H1 (cell line): ENCODE data around the gene VGLL1.

Experiments
- CTCF ChIP-seq, 3 experiments: IDR thresholded peaks; 1 replicate in 2 of 3; 2 replicates in 1 of 3; pipeline versions ENCODE4 v1.5.1 to v1.6.1; 2011; ENCODE audit warnings: low read length in 3 of 3, mild to moderate bottlenecking in 3 of 3, inconsistent platforms in 2 of 3, low read depth in 1 of 3, moderate library complexity in 1 of 3; ENCODE audit not compliant: insufficient read depth in 1 of 3; ENCODE audit errors: control extremely low read depth in 1 of 3
- EGR1 ChIP-seq: IDR thresholded peaks from 2 replicates; pipeline ENCODE4 v1.6.1; 2011; ENCODE audit warnings: low read depth, low read length, borderline replicate concordance
- EZH2 ChIP-seq: fragments of 200-600 bp; sonication (generic); IDR thresholded peaks from 2 replicates; pipeline ENCODE4 v1.7.1; 2012; ENCODE audit warnings: low read depth, mild to moderate bottlenecking, moderate library complexity, low read length, inconsistent platforms; ENCODE audit not compliant: severe bottlenecking
- GTF2F1 ChIP-seq: IDR thresholded peaks from 2 replicates; pipeline ENCODE4 v1.6.1; 2012; ENCODE audit warnings: low read depth, low read length, improper control_type of control experiment, borderline replicate concordance
- HDAC2 ChIP-seq, 2 experiments: fragments of 300-600 bp in 1 of 2; sonication (generic) in 1 of 2; IDR thresholded peaks; 2 replicates each; pipeline ENCODE4 v1.6.1; 2011 to 2012; ENCODE audit warnings: low read depth in 2 of 2, low read length in 2 of 2, mild to moderate bottlenecking in 2 of 2, moderate library complexity in 2 of 2, borderline replicate concordance in 1 of 2, inconsistent platforms in 1 of 2
- MAX ChIP-seq: IDR thresholded peaks from 2 replicates; pipeline ENCODE4 v1.6.1; 2012; ENCODE audit warnings: inconsistent platforms
- POLR2A ChIP-seq, 2 experiments: IDR thresholded peaks; 1 replicate in 1 of 2; 2 replicates in 1 of 2; pipeline ENCODE4 v1.6.1; 2011; ENCODE audit warnings: low read depth in 2 of 2, low read length in 2 of 2, mild to moderate bottlenecking in 2 of 2; ENCODE audit errors: control extremely low read depth in 1 of 2
- POLR2AphosphoS5 ChIP-seq: IDR thresholded peaks from 2 replicates; pipeline ENCODE4 v1.6.1; 2011; ENCODE audit warnings: low read depth, low read length
- RNF2 ChIP-seq: fragments of 200-900, 300-1000 bp; sonication (generic); IDR thresholded peaks from 2 replicates; pipeline ENCODE4 v1.7.1; 2016; ENCODE audit warnings: borderline replicate concordance, low read depth, mild to moderate bottlenecking, antibody characterized with exemption, low read length; ENCODE audit not compliant: poor library complexity, severe bottlenecking; ENCODE audit errors: missing control alignments
- RXRA ChIP-seq: IDR thresholded peaks from 2 replicates; pipeline ENCODE4 v1.6.1; 2011; ENCODE audit warnings: low read depth, mild to moderate bottlenecking, low read length, moderate library complexity; ENCODE audit not compliant: insufficient read depth
- TAF1 ChIP-seq: IDR thresholded peaks from 2 replicates; pipeline ENCODE4 v1.6.1; 2011; ENCODE audit warnings: mild to moderate bottlenecking, low read depth, low read length
- TEAD4 ChIP-seq: IDR thresholded peaks from 2 replicates; pipeline ENCODE4 v1.6.1; 2012; ENCODE audit warnings: low read depth, low read length, inconsistent platforms, mixed read lengths
- USF2 ChIP-seq: IDR thresholded peaks from 2 replicates; pipeline ENCODE4 v1.6.1; 2011; ENCODE audit warnings: low read length, improper control_type of control experiment
- YY1 ChIP-seq: IDR thresholded peaks from 2 replicates; pipeline ENCODE4 v1.6.1; 2011; ENCODE audit warnings: low read depth, mild to moderate bottlenecking, low read length

GRCh38 chrX:136519069-136519468, 12.9 kb upstream of the VGLL1 start:
- TF ChIP-seq TEAD4 (no peak), GTF2F1 (no peak), CTCF (IDR thresholded peaks at IDR 0.05; ENCODE audit: control extremely low read depth in 1 of 3, insufficient read depth in 1 of 3, low read depth in 1 of 3, low read length in 3 of 3) (no peak), EGR1 (no peak), POLR2AphosphoS5 (no peak), RXRA (no peak), HDAC2 (IDR thresholded peaks at IDR 0.05; ENCODE audit: borderline replicate concordance in 1 of 2, low read depth in 2 of 2, low read length in 2 of 2) (no peak), POLR2A (IDR thresholded peaks at IDR 0.05; ENCODE audit: control extremely low read depth in 1 of 2, low read depth in 2 of 2, low read length in 2 of 2) (no peak), TAF1 (no peak), EZH2 (no peak), YY1 (no peak), MAX (no peak), USF2 (no peak), RNF2 (no peak)
